SKM-1 treated with dmso at 0.1 percent for 144 hours (cell line): ENCODE results near the gene STAB2.
"Not testable (repeated sequence)": the region's sequence is repeated elsewhere in the genome, so short reads cannot be mapped to it uniquely, and the experiment has no call there.

Experiments used
- DNase-seq: peaks from one replicate; lab custom pipeline; 2025; ENCODE audit not compliant: unreplicated experiment; lab: John Stamatoyannopoulos, UW

The STAB2 gene

DNA sequence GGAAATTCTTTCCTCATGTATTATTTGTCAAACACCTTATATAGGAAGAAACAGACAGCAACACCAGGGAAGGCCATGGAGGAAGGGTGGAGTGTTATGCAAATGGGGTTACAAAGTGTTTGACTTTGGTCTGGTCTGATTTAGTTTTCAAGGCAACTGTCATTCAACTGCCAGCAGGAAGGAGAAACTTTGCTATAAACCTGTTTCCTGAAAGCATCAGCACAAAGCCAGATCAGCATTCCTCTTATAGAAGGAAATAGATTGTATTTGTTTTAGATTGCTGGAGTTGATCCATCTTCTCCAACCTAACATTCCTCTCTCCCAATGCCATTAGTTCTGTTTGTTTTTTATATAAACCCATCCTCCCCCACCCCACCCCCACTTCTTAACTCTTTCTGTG lies 65.7 kb downstream of the STAB2 start:
- DNase-seq, result no peak

DNA sequence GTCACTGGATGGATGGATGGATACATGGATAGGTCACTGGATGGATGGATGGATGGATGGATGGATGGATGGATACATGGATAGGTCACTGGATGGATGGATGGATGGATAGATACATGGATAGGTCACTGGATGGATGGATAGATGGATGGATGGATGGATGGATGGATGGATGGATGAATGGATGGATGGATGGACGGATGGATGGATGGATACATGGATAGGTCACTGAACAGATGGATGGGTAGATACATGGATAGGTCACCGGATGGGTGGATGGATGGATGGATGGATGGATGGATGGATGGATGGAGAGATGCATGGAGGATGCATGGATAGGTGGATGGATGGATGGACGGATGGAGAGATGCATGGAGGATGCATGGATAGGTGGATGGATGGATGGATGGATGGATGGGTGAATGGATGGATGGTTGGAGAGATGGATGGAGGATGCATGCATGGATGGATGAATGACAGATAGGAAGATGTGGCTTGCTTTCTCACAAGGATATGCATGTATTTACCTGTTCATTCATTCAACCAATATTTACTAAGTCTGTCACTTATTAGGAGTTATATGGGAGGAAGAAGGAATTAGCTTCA lies 66.6 kb downstream of the STAB2 start:
- DNase-seq, result not testable (repeated sequence)

- no peak for DNase-seq
Measured at GRCh38 chr12:103654816-103655215, 67.7 kb downstream of the STAB2 start.

DNA sequence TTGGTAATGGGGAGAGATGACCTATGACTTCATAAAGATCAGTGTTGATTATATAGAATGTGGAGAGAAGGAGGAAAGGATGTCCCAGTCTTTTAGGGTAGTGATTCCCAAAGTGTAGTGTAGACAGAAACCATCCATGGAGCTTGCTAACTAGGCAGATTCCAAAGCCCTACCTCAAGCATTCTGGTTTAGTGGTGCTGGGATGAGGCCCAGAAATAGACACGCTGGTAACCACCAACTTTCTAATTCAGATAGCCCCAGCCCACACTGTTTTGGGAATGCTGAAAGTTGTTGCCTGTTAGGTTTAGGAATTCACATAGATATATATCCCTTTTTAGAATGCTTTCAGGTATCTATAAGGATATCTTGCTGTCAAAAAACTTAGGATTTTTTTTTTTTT lies 69.2 kb downstream of the STAB2 start:
- DNase-seq, result no peak

- no peak for DNase-seq
Measured at GRCh38 chr12:103657331-103657730, 70.3 kb downstream of the STAB2 start.

- no peak for DNase-seq
Measured at GRCh38 chr12:103664626-103665025, 77.6 kb downstream of the STAB2 start.

GRCh38 chr12:103665971-103666370 lies 78.9 kb downstream of the STAB2 start:
- no peak for DNase-seq

DNA sequence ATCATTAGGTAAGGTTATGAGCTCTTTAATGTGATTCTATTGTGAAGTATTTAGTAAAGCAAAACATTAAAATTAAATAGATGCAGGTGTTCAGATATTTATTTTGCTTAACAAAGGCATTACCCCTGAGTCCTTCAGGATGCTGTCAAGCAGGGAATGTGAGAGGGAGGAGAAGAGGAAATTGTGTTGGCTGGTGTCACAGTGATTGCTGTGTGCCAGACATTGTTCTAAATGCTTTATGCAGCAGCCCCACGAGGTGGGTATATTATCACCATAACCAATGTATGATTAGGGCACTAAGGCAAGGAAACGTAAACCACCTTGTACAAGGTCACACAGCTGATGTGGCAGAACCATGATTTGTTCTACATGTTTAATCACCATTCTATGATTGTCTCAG lies 80.1 kb downstream of the STAB2 start:
- no peak for DNase-seq

DNA sequence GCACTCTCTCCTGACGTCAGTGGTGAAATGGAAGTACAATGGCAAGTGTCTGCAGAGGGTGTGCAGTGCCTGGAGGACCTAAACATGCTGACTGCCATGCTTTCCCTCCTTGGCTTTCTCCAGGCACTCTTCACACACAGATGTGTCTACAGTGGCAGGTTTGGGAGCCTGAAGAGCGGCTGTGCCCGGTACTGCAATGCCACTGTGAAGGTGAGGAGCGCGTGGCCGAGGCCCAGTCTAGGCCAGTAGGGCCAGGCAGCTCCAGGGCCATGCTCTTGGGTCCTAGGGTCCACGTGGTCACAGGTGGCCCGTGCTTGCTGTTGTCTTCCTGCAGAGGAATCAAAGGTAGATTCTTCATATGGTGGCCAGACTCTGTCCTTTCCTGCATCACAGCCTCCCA lies 81.4 kb downstream of the STAB2 start:
- DNase-seq, result no peak

DNA sequence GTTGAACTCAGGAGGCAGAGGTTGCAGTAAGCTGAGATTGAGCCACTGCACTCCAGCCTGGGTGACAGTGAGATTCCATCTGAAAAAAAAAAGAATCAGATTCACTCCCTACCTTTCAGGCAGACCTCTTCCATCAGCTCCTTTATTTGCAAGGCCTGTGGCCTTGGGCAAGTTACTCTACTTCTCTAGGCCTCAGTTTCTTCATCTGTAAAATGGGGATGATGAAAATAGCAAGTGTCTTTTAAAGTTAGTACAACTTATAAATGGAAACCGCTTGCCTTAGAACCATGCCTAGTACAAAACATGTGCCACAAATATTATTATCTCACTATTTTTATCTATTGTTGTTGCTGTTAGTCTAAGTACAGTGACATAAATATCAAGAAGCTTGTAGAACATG lies 84.3 kb downstream of the STAB2 start:
- no peak for DNase-seq

DNA sequence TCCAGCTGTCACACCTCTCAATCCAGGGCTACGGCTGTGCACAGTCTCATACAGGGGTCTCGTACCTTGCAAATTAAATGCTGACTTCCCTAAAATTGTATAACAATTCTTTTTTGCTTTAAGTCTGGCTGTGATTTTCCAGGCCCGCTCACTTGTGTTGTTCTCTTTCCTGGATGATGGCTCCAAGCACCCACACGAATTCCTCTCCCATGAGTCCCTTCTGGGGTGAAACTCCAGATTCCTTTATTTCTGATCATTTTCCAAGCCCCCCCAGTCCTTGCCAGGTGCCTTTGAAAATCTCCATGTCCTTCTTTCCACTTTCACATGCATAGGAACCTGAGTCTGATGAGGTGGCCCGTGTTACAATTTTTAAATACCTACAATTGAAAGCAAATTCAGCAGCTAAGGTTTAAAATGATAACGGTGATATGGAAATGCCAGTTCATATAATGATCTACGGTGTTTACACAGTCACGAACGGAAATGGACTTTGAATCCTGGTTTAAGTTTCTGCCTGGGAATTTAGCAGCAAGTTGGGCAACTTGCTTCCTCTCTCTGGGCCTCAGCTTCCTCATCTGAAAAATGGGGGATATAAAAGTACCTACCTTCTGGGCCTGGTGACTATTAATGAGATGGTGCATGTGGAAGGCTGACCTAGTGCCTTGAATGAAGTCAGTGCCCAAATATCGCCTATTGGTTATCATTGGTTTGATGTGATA lies 85.5 kb downstream of the STAB2 start:
- no peak for DNase-seq

- DNase-seq, result no peak
Measured at GRCh38 chr12:103673487-103673886, 86.4 kb downstream of the STAB2 start.

GRCh38 chr12:103673891-103674375 lies 86.9 kb downstream of the STAB2 start:
- DNase-seq, result no peak

DNA sequence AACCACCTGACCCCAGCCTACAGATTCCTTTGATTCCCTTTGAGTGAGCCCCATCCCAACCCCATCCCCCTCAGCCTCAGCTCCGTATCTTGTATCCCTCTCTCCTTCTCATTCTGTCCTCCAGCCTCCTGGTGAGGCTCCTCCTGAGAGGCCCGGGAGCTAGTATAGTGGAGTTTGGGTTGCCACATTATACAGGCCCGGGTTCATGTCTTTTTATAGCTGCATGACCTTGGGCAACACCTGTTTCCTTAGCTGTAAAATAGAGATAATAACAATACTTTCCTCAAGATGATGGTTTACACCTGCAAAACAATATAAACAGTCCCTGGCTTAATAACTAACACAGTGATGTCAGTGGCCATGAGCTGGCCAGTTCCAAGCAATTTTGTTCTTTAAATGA lies 89.8 kb downstream of the STAB2 start:
- DNase-seq, result no peak

DNA sequence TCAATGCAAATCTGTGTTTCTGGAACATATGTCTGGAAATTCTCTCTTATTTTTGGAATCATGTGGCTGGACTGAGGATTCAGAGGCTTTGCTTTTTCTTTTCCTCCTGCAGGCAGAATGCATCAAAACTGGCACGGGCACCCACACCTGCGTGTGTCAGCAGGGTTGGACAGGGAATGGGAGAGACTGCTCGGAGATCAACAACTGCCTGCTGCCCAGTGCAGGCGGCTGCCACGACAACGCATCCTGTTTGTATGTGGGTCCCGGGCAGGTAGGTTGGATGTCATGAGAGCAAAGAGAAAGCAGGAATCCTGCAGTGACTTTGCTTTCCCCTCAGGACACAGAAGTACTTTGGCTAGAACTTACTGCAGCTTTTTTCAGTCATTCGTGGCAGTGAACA lies 90.3 kb downstream of the STAB2 start:
- DNase-seq, result no peak

DNA sequence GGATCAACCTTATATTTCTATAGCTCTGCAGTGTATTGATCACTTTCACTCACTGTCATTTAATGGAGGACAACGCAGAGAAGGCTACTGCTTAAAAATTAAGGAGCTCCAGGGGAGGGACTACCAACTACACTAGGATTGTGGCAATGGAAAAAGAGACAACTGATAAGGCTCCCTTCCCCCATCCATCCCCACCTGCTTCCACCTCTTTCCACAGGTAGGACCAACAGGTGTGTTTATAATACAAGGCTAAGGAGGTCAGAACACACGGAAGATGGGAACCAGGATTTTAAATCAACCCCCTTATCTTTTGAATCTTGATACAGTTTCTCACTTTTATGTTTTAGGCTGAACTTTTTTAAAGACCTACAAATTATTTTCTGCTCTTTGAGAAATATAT lies 90.8 kb downstream of the STAB2 start:
- no peak for DNase-seq

DNA sequence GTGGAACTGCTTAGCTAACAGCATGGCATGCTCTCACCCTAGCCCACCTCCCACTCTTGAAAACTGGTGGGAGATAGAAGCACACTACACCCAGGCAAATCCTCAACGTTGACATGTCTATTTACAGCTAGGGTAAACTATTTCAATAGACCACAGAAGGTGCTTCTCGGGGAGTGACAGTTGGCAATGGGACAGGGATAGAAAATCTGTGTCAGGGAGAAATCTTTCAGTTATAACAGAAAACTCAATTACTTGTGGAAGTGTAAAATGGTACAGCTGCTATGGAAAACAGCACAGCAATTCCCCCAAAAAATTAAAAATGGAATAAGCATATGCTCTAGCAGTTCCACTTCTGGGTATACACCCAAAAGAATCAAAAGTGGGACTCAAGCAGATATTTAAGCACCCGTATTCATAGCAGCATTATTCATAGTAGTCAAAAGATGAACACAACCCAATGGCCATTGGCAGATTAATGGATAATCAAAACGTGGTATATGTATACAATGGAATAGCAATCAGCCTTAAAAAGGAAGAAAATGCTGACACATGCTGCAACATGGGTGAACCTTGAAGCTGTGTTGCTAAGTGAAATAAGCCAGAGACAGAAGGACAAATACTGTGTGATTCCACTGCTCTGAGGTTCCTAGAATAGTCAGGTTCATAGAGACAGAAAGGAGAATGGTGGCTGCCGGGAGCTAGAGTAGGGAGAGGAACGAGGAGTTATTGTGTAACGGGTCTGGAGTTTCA lies 92.5 kb downstream of the STAB2 start:
- no peak for DNase-seq

GRCh38 chr12:103680591-103681141 lies 93.6 kb downstream of the STAB2 start:
- DNase-seq, result no peak

- DNase-seq, result no peak
Measured at GRCh38 chr12:103686026-103686425, 99.0 kb downstream of the STAB2 start.

GRCh38 chr12:103687253-103687652 lies 100.2 kb downstream of the STAB2 start:
- DNase-seq, result no peak

- no peak for DNase-seq
Measured at GRCh38 chr12:103688376-103689063, 101.4 kb downstream of the STAB2 start.
